Hindlimb muscle (tissue), 1 donor: ENCODE data around the gene PPP1R3E. TPM values are rescaled to one million over a fixed set of nuclear protein-coding genes. Genes with fewer than 3 reads are reported as not detected.

Experiments used
- polyA plus RNA-seq: library from polyadenylated mRNA; unstranded; fragments of 120-200 nt; gene quantifications from one replicate; pipeline ENCODE4 v1.2.1, GENCODE V29; 2013; ENCODE audit not compliant: insufficient read length

PPP1R3E gene
- polyA plus RNA-seq, 1 donor = 16.8 TPM

Other genes with a start within 250 kb of the PPP1R3E start
- 4.0 TPM for gene CDH24, start 245.3 kb downstream of the PPP1R3E start, polyA plus RNA-seq
- gene ACIN1, start 207.7 kb downstream of the PPP1R3E start, polyA plus RNA-seq = 143 TPM
- gene C14orf119, start 207.4 kb downstream of the PPP1R3E start, polyA plus RNA-seq = 42.4 TPM
- not detected for gene CIROP, start 197.9 kb downstream of the PPP1R3E start, polyA plus RNA-seq
- not detected for gene CEBPE, start 183.6 kb downstream of the PPP1R3E start, polyA plus RNA-seq
- gene SLC7A8, start 119.2 kb downstream of the PPP1R3E start, polyA plus RNA-seq = 5.6 TPM
- 0.62 TPM for gene RNF212B, start 64.9 kb downstream of the PPP1R3E start, polyA plus RNA-seq
- 11.2 TPM for gene HOMEZ, start 16.7 kb downstream of the PPP1R3E start, polyA plus RNA-seq
- 35.6 TPM for gene BCL2L2, start 4.0 kb upstream of the PPP1R3E start, polyA plus RNA-seq
- 112 TPM for gene PABPN1, start 18.6 kb upstream of the PPP1R3E start, polyA plus RNA-seq
- 21.2 TPM for gene SLC22A17, start 50.0 kb upstream of the PPP1R3E start, polyA plus RNA-seq
- gene EFS, start 62.3 kb upstream of the PPP1R3E start, polyA plus RNA-seq = 56.9 TPM
- not detected for gene IL25, start 70.0 kb upstream of the PPP1R3E start, polyA plus RNA-seq
- gene CMTM5, start 74.2 kb upstream of the PPP1R3E start, polyA plus RNA-seq = 1.6 TPM
- gene MYH6, start 105.4 kb upstream of the PPP1R3E start, polyA plus RNA-seq = 3.2 TPM
- gene MYH7, start 132.8 kb upstream of the PPP1R3E start, polyA plus RNA-seq = 525 TPM
- 34.3 TPM for gene NGDN, start 166.8 kb upstream of the PPP1R3E start, polyA plus RNA-seq
- 3.1 TPM for gene ZFHX2, start 248.9 kb upstream of the PPP1R3E start, polyA plus RNA-seq